ENCODE measurements around the gene S1PR4.
"Not testable (repeated sequence)": the region's sequence is repeated elsewhere in the genome, so short reads cannot be mapped to it uniquely, and the experiment has no call there.

Gene S1PR4

DNA sequence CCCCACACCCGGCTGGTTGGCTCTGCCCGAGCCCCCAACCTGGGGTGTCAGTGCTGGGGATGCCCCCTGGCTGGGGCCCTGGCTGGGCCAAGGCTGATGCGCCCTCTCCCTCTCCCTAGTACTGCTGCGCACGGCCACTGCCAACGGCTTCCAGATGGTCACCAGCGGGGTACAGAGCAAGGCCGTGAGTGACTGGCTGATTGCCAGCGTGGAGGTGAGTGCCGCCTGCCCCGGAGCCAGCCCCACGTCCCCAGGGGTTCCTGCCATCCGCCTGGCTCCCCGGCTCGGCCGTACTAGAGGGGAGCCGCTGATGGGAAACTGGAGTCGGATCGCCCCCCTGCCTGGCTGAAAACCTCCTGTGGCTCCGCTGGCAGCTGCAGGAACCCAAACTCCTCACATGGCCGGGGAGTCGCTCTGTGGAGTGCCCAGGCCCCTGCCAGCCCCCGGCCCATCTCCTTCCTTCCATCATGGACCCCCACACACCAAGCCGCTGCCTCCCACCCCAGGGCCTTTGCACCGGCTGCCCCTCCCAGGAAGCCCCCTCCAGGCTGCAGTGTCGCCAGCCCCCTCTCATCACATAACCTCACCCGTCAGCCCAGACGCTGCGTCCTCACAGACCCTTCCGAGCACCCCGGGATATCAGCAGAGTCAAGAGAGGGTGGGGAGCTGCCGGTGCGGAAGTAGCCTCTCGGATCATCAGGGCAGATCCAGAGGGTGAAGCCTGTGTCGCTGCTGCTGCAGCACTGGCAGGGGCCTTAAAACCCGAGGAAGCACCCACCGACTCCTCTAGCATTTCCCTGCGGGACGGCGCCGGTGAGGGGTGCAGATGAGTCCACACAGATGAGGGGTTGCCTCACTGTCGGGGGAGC is 17.7 kb downstream of the S1PR4 start:
- no peak for DNase-seq

DNA sequence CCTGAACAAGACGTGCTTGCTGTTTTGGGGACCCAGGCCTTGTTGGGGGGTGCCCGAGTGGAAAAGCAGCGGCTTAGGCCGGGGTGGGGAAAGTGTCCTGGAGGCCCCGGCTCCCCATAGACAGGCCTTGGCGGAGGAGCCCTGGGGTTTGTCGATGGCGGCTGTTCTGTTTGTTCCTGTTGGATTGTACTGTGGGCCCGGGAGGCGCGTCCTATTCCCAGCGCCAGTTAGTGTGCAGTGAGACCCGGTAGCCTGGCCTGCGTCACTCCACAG is 18.3 kb downstream of the S1PR4 start:
- DNase-seq, result no peak

DNA sequence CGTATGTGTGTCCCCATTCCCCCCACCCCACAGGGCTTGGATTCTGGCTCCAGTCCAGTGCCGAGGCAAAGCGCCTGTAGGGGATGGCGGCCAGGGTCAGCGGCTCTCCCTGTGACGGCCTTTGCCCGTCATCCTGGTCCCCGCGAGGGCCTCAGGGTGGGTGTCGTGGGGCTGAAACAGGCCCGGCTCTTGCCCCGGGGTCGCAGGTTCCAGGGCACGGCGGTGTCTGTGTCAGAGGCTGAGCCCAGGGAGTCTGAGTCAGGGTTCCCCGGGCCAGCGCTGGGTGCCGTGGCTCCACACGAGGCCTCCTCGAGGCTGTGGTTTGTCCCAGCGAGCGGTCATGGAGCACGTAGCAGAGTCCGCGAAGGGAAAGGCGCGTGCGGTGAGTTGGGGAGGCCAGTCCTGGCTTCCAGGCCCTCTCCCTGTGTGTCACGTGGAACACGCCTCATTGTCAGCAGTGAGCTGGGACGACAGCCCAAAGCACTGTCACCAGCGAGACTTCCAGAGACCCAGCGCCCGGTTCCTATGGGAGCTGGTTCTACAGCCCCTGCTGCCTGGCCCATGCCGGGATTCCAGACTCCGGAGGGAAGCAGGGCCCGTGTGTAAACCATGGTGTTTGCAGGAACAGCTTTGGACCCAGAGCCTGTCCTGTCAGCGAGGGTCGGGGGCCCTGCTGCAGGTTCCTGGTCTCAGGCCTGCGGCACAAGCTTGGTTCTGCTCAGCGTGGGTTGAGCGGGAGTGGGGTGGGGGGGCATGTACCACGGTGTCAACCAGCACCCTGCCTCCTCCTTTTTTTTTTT is 20.5 kb downstream of the S1PR4 start:
- DNase-seq, result no peak

DNA sequence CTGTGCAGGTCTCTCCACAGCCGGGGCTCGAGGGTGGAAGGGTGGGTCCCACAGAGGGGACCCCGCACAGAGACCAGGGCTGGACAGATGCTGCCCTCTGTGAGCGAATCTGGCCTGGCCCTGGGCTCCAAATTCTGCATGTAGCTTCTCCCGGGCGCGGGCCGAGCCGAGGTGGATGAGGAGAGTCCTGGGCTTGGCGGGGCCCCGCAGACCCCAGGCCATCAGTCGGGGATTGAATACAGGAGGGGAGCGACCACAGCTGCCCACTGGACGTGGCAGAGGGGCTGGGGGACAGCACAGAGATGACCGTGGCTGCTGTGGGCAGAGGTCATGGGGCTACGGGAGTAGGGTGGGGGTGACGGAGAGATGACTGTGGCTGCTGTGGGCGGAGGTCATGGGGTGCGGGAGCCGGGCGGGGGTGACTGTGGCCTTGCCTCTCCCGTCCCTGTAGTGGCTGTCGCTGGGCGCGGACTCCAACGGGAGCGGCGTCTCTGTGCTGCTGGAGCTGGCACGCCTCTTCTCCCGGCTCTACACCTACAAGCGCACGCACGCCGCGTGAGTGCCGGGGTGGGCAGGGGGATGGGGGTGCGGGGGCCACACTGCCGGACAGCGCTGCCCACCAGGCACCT is 22.6 kb downstream of the S1PR4 start:
- DNase-seq, result no peak

DNA sequence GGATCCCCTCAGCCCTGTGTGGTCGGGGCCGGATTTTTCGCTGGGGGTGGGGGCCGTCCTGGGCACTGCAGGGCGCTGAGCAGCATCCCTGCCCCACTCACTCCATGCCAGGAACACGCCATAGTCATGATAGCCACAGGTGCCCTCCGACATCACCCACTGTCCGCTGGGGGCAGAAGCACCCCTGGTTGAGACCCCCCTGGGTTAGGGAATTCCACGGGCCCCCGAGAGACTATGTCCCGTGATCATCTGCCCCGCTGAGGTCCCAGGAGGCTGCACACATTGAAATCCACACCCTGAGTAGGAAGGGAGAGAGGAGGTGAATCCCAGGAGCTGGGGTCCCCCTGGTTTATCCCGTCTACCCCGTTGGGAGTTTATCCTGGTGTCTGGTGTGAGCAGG is 23.3 kb downstream of the S1PR4 start:
- no peak for DNase-seq

DNA sequence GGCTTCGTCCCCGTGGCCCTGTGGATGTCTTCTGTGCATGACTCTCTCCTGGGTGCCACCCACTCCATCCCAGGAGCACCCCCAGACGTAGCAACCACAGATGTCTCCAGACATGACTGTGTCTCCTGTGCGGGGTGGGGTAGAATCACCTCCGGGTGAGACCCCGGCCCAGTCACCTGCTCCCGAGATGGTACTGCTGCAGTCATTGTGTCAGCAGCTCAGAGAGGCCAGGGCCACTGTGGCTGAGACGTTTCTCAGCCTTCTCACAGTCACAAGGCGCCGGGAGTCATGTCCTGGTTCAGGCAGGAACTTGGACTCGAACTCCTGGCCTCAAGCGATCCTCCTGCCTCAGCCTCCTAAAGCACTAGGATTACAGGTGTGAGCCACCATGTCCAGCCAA is 23.8 kb downstream of the S1PR4 start:
- DNase-seq, result no peak

DNA sequence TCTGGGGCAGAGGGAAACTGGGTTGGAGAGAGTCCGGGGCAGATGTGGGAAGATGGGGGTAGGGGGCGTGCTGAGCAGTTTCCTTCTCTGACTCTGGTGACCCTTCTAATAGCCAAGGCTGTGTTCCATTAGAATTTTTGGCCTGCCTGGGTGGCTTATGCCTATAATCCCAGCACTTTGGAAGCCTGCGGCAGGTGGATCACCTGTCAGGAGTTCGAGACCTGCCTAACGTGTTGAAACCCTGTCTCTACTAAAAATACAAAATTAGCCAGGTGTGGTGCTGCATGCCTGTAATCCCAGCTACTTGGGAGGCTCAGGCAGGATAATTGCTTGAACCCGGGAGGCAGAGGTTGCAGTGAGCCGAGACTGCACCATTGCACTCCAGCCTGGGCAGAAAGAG is 24.3 kb downstream of the S1PR4 start:
- DNase-seq, result not testable (repeated sequence)

DNA sequence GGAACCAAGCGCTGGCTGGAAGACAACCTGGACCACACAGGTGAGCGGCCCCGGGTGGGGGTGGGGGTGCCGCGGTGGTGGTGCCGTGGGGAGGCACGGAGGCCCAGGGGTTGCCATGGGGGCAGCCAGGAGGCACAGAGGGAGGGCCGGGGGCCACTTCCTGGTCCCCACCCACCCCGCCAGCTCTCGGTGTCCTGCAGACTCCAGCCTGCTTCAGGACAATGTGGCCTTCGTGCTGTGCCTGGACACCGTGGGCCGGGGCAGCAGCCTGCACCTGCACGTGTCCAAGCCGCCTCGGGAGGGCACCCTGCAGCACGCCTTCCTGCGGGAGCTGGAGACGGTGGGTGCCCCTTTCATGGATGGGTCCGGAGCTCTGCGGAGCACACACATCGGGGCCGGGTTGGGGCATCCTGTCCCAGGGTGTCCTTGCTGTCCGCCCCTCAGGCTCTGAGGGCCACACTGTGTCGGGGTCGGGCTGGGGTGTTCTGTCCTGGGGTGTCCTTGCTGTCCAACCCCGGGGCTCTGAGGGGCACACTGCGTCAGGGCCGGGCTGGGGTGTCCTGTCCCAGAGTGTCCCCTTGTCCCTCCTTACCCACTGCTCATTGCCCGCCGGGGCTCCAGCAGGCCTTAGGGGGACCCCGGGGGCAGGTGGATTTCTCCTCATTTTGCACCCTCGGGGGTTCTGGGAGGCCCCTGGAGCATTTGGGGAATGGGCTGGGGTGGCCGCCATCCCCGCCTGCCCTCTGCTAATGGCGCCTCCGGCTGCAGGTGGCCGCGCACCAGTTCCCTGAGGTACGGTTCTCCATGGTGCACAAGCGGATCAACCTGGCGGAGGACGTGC is 25.5 kb downstream of the S1PR4 start:
- DNase-seq, result no peak

DNA sequence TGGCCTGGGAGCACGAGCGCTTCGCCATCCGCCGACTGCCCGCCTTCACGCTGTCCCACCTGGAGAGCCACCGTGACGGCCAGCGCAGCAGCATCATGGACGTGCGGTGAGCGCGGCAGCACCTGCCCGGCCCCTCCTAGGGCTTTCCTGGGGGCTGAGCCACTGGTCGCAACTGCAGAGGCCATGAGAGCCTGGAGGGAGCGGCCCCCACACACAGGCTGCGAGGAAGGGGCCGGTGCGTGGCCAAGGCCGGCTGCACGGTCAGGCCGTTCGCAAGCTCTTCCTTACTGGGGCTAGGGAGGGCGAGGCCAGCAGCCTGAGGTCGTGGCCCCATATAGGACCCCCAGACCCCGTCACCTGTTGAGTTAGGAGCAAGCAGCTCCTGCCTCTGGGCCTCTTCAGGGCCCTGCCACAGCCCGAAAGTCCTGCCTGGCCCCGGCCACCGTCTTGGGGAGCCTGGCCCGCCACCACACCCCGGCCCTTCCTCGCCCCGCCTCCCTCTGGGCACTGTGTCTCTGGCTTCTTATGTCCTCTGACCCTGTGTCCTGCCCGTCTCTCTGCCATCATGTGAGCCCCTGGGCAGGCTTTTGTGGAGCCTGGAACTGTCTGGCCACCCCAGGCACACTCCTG is 26.2 kb downstream of the S1PR4 start:
- no peak for DNase-seq

DNA sequence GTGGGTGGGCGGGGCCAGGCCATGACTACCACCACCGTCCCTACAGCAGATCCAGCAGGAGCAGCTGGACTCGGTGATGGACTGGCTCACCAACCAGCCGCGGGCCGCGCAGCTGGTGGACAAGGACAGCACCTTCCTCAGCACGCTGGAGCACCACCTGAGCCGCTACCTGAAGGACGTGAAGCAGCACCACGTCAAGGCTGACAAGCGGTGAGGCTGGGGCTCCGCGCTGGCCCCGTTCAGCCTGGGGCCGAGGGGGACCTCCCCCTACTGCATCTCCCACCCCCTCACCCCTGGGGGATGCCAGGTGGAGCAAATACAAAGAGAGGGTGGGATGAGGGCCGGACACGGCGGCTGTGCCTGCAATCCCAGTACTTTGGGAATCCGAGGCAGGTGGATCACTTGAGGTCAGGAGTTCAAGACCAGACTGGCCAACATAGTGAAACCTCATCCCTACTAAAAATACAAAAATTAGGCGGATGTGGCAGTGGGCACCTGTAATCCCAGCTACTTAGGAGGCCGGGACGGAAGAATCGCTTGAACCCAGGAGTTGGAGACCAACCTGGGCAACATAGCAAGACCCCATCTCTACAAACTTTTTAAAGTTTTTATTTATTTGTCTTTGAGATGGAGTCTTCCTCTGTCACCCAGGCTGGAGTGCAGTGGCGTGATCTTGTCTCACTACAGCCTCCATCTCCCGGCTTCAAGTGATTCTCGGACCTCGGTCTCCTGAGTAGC is 27.8 kb downstream of the S1PR4 start:
- DNase-seq, result no peak

DNA sequence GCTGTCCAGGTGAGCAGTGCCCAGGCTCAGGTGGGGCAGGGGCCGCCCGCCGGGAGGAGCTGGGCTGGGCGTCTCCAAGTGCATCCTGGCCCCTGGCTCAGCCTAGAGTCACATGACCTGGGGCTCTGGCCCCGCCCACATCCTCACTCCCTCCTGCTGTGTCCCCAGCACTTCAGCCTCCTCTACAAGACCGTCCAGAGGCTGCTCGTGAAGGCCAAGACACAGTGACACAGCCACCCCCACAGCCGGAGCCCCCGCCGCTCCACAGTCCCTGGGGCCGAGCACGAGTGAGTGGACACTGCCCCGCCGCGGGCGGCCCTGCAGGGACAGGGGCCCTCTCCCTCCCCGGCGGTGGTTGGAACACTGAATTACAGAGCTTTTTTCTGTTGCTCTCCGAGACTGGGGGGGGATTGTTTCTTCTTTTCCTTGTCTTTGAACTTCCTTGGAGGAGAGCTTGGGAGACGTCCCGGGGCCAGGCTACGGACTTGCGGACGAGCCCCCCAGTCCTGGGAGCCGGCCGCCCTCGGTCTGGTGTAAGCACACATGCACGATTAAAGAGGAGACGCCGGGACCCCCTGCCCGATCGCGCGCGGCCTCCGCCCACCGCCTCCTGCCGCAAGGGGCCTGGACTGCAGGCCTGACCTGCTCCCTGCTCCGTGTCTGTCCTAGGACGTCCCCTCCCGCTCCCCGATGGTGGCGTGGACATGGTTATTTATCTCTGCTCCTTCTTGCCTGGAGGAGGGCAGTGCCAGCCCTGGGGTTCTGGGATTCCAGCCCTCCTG is 29.1 kb downstream of the S1PR4 start:
- DNase-seq, result no peak

DNA sequence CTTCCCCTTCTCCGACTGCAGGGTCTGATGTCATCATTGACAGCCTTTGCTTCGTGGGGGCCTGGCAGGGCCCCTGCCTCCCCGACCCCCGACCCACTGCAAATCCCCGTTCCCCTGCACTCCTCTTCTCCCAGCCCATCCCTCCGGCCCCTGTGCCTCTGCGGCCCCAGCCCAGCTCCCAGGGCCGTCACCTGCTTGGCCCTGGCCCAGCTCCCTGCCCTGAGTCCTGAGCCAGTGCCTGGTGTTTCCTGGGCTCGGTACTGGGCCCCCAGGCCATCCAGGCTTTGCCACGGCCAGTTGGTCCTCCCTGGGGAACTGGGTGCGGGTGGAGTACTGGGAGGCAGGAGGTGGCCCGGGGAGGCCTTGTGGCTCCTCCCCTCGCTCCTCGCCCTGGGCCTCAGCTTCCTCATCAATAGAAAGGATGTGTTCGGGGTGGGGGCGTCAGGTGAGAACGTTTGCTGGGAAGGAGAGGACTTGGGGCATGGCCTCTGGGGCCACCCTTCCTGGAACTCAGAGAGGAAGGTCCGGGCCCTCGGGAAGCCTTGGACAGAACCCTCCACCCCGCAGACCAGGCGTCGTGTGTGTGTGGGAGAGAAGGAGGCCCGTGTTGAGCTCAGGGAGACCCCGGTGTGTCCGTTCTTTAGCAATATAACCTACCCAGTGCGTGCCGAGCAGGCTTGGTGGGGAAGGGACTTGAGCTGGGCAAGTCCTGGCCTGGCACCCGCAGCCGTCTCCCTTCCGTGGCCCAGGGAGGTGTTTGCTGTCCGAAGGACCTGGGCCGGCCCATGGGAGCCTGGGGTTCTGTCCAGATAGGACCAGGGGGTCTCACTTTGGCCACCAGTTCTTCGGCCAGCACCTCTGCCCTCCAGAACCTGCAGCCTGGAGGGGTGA is 30.0 kb downstream of the S1PR4 start:
- DNase-seq, result no peak

DNA sequence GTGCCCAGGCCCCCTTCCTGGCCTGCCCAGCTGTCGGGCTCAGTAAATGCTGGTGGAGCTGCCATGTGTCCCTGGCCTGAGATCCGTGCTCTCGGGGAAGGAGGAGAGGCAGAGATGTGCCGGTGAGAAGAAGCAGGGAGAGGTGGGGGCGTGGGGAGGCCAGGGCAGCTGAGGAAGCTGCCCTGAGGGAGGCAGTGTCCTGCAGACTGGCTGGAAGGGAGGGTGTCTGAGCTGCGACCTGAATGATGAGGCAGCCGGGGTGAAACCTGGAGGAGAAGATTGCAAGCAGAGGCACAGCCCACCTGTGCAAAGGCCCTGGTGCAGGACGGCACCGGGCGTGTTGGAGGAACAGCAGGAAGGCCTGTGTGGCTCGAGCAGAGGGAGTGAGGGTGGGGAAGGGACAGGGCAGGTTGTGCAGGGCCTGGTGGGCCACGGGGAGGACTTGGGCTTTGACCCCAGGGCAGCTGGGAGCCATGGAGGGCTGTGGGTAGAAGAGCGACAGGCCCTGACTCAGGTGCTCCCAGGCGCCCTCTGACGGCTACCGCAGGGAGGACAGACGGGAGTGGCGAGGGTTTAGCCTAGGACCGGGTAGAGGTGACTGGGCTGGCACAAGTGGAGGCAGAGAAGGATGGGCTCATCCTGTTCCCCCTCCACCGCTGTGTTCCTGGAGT is 31.9 kb downstream of the S1PR4 start:
- DNase-seq, result peak; percentile 22

DNA sequence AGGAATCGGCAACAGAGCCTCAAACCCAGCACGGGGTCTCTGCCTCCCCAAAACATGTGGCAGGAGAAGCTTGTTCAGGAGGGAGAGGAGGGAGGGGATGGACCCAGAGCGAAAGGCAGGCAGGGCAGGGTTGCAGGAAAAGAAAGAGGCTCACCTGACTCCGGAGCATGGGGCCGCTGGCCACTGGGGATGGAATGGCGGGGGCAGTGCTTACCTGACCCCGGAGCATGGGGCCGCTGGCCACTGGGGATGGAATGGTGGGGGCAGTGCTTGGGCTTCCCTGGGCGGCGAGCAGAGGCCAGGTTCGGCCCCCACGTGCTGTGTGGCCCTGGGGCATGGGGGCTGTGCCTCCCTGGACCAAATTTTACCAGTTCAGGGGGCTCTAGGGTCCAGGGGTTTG is 32.6 kb downstream of the S1PR4 start:
- no peak for DNase-seq

DNA sequence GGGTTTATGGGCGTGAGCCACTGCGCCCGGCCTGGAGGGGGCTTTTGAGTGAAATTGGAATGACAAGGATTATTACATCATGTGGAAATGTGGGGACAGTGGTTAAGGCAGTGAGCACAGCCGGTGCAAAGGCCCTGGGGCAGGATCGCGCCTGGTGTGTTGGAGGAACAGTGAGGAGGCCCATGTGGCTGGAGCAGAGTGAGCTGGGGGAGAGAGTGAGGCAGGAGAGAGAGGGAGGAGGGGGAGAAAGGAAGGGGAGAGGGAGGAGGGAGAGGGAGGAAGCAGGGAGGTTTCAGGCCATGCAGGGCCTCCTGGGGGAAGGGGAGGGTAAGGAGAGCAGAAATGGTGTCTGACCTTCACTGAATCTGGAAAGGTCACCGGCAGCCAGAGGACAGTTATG is 34.6 kb downstream of the S1PR4 start:
- DNase-seq, result no peak

DNA sequence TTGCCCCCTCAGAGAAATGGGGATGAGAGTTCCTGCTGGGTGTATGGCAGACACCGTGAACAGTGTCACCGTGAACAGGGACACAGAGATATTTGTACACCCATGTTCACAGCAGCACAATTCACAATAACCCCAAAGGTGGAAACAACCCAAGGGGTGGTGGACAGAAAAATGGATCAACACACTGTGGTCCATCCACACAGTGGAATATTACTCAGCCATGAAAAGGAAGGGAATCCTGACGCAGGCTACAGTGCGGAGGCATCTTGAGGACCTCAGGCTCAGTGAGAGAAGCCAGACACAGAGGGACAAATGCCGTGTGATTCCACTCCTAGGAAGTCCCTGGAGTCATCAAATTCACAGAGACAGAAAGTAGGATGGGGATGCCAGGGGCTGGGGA is 38.3 kb downstream of the S1PR4 start:
- no peak for DNase-seq

DNA sequence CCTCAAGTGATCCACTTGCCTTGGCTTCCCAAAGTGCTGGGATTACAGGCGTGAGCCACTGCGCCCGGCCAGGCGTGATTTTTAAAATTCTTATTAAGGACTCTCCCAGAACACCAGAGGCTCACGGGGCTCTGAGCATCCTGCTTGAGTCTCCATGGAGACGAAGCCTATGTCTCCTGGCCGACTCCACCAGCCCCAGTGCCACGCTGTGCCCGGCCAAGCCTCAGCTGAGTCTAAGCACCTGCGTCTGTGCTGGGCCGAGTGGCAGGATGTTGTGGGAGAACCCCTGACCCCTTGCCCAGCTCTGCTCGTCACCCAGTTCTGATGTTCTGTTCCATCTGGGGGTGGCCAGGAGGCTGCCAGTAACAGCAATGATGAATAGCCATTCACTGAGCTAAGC is 42.0 kb downstream of the S1PR4 start:
- DNase-seq, result no peak

DNA sequence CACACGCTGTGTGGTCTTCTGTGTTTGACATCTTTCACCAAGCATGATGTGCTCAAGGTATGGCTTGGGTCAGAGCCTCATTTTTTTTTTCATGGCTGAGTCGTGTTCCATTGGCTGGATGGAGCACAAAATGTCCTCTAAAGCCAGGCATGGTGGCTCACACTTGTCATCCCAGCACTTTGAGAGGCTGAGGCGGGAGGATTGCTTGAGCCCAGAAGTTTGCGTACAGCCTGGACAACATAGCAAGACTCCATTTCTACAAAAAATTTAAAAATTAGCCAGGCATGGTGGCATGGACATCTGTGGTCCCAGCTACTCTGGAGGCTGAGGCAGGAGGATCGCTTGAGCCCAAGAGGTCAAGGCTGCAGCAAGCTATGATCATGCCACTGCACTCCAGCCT is 43.0 kb downstream of the S1PR4 start:
- DNase-seq, result not testable (repeated sequence)

DNA sequence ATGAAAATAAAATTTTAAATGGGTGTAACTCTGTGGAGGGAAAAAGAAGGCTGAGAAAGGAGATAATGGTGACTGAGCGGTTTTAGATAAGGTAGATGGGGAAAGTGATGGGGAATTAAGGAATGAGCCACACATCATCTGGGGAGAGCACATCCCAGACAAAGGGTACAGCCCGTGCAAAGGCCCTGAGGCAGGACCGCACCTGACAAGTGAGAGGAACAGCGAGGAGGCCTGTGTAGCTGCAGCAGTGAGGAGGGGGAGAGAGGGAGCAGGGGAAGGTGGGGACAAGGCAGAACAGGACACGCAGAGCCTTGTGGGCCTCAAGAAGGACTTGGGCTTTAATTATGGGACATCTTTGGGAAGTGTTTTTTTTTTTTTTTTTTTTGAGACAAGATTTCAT is 44.1 kb downstream of the S1PR4 start:
- no peak for DNase-seq
